Hepatocyte (in vitro differentiated cells): ENCODE data around the gene BRCA2.

Experiments used
- CTCF ChIP-seq: fragments of 200-600 bp; sonication (generic); IDR thresholded peaks from 2 replicates; pipeline ENCODE4 v1.5.1; 2016; ENCODE audit warnings: antibody characterized with exemption, mild to moderate bottlenecking; ENCODE audit not compliant: poor library complexity
- EZH2 ChIP-seq: fragments of 200-600 bp; sonication (generic); IDR thresholded peaks from 2 replicates; pipeline ENCODE4 v1.6.1; 2016; ENCODE audit warnings: antibody characterized with exemption, mild to moderate bottlenecking, borderline replicate concordance
- EZH2phosphoT487 ChIP-seq: fragments of 200-600 bp; sonication (generic); IDR thresholded peaks from one replicate; pipeline ENCODE4 v1.6.1; 2018; ENCODE audit warnings: antibody characterized with exemption, mild to moderate bottlenecking, low read depth, moderate library complexity; ENCODE audit not compliant: unreplicated experiment, severe bottlenecking

DNA sequence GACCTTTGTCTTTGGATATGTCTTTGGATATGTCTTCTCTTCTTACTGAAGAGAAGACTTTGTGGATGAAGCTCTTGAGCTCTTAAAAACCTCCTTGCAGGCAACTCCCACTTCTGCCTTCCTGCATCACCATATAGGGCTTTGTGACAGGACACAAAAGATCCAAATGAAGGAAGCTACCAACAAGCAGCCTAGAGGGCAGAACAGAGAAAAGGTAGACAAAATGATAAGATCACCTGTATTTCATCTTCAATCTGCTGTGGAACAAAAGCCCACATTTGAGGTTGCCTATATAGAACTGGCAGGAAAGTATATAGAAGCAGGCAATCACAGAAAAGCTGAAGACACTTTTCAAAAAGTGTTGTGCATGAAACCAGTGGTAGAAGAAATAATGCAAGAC, 70.1 kb downstream of the BRCA2 start:
- TF ChIP-seq CTCF (no peak), EZH2 (no peak), EZH2phosphoT487 (no peak)
